Effector memory CD8-positive, alpha-beta T cell (primary cell): ENCODE measurements around the gene ATRNL1.
"Not testable (repeated sequence)": the region's sequence is repeated elsewhere in the genome, so short reads cannot be mapped to it uniquely, and the experiment has no call there.

ENCODE experiments used
- ATAC-seq: fragments of 150-1000 bp; cut with Tn5 transposase; replicated peaks from 2 replicates; pipeline ENCODE4 v1.10.0; 2021; ENCODE audit warnings: mild to moderate bottlenecking, moderate library complexity
- DNase-seq, 3 experiments: peaks; one replicate each; pipeline ENCODE4 v3.0.0; 2021
- H3K27ac Mint-ChIP-seq, 2 donors: one replicate each; pipeline ENCODE4 v1.8.0; 2022; ENCODE audit warnings: mild to moderate bottlenecking in 2 of 2, mixed read lengths in 2 of 2, moderate library complexity in 2 of 2
- H3K27me3 Mint-ChIP-seq, 2 donors: one replicate each; pipeline ENCODE4 v1.8.0; 2022; ENCODE audit warnings: mixed read lengths in 2 of 2
- H3K36me3 Mint-ChIP-seq: one replicate; pipeline ENCODE4 v1.8.0; 2022; ENCODE audit warnings: mild to moderate bottlenecking, moderate library complexity, mixed read lengths; ENCODE audit not compliant: insufficient read depth
- H3K4me1 Mint-ChIP-seq, 2 donors: one replicate each; pipeline ENCODE4 v1.8.0; 2022; ENCODE audit warnings: low read depth in 2 of 2, mixed read lengths in 2 of 2
- H3K4me3 Mint-ChIP-seq, 2 donors: one replicate each; pipeline ENCODE4 v1.8.0; 2022; ENCODE audit warnings: mild to moderate bottlenecking in 2 of 2, mixed read lengths in 2 of 2, moderate library complexity in 2 of 2
- H3K9me3 Mint-ChIP-seq, 2 donors: one replicate each; pipeline ENCODE4 v1.8.0; 2022; ENCODE audit warnings: mixed read lengths in 2 of 2

The ATRNL1 gene

DNA sequence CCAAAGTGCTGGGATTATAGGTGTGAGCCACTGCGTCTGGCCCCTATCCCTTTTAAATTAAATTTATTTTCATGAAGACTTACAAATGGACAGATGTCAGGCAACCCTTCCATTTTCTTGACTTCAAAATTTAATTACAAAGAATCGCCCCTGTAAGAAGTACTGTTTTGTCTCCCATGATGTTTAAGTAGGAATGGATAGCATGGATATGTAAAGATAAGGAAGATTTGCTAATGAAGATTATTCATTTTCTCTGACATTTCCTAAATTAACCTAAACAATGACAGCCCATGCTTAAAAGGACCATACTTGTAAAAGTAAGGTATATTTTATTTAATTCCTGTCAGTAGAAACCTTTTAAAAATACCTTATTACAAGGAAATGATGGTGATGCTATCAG is 627.0 kb downstream of the ATRNL1 start:
- no peaks in the 10 kb centered on the region for H3K4me1 Mint-ChIP-seq
- no peak for DNase-seq
- no peak overlapping the region for H3K4me3 Mint-ChIP-seq
- peaks cover 0 to 2% of the 10 kb centered on the region in 2 donors for H3K9me3 Mint-ChIP-seq
- H3K27me3 Mint-ChIP-seq, result no peaks in the 10 kb centered on the region
- no peak overlapping the region for H3K27ac Mint-ChIP-seq
- no peak for ATAC-seq
- H3K36me3 Mint-ChIP-seq, result no peaks in the 10 kb centered on the region

DNA sequence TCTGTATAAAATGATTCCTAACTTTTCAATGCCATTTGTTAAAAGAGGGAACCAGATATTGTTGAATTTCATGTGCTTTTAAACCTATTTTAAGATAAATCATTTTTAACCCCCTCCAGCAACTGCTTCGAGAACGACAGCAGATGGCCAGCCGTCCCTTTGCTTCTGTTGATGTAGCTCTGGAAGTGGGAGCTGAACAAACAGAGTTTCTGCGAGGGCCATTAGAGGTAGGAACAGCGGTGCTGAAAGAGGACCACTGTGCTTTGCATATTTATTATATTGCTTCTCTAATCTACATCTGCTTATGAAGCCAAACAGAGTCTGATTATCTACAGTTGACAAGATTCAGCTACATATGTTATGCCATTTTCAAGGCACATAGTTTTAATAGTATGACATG is 634.0 kb downstream of the ATRNL1 start:
- Mint-ChIP-seq H3K4me3 (no peak overlapping the region), H3K36me3 (no peaks in the 10 kb centered on the region), H3K27ac (no peak overlapping the region), H3K4me1 (no peaks in the 10 kb centered on the region), H3K9me3 (peaks cover 4 to 10% of the 10 kb centered on the region in 2 donors), H3K27me3 (no peaks in the 10 kb centered on the region)
- DNase-seq (no peak), ATAC-seq (no peak)

GRCh38 chr10:115744089-115744488 is 650.9 kb downstream of the ATRNL1 start:
- no peak overlapping the region for H3K27ac Mint-ChIP-seq
- no peaks in the 10 kb centered on the region for H3K36me3 Mint-ChIP-seq
- DNase-seq (no peak), ATAC-seq (no peak)
- no peaks in the 10 kb centered on the region for H3K9me3 Mint-ChIP-seq
- H3K4me3 Mint-ChIP-seq, result no peak overlapping the region
- no peaks in the 10 kb centered on the region for H3K27me3 Mint-ChIP-seq
- H3K4me1 Mint-ChIP-seq, result no peaks in the 10 kb centered on the region

DNA sequence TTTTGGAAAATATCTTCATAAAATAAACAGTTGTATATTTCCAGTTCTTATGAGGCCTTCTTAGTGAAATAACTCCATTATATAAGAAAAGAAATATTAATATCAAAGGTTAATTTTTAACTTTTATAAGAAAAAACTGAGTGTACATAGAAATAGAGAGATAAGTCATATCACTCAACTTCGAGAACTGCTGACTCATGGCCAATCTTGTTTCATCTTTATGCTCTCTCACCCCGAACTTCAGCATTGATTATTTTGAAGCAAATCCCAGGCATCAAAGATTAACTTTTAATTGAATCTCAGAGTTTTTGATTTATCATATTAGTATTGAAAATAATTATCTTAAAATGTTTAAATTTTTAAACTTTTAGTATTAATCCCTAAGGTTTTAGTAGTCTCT is 652.8 kb downstream of the ATRNL1 start:
- Mint-ChIP-seq H3K27me3 (no peaks in the 10 kb centered on the region), H3K4me1 (no peaks in the 10 kb centered on the region), H3K27ac (no peak overlapping the region), H3K4me3 (no peak overlapping the region), H3K36me3 (no peaks in the 10 kb centered on the region), H3K9me3 (no peaks in the 10 kb centered on the region)
- DNase-seq (no peak), ATAC-seq (no peak)

GRCh38 chr10:115747811-115748210 is 654.6 kb downstream of the ATRNL1 start:
- H3K27me3 Mint-ChIP-seq, result no peaks in the 10 kb centered on the region
- DNase-seq (no peak), ATAC-seq (no peak)
- no peaks in the 10 kb centered on the region for H3K9me3 Mint-ChIP-seq
- no peak overlapping the region for H3K27ac Mint-ChIP-seq
- H3K36me3 Mint-ChIP-seq, result no peaks in the 10 kb centered on the region
- no peaks in the 10 kb centered on the region for H3K4me1 Mint-ChIP-seq
- H3K4me3 Mint-ChIP-seq, result no peak overlapping the region

- H3K9me3 Mint-ChIP-seq, result peaks cover 9 to 15% of the 10 kb centered on the region in 2 donors
- H3K27me3 Mint-ChIP-seq, H3K27ac Mint-ChIP-seq, H3K4me1 Mint-ChIP-seq, ATAC-seq, H3K36me3 Mint-ChIP-seq, DNase-seq, H3K4me3 Mint-ChIP-seq: not testable (repeated sequence)
These were observed 665.3 kb downstream of the ATRNL1 start for GRCh38 chr10:115758488-115758887.

DNA sequence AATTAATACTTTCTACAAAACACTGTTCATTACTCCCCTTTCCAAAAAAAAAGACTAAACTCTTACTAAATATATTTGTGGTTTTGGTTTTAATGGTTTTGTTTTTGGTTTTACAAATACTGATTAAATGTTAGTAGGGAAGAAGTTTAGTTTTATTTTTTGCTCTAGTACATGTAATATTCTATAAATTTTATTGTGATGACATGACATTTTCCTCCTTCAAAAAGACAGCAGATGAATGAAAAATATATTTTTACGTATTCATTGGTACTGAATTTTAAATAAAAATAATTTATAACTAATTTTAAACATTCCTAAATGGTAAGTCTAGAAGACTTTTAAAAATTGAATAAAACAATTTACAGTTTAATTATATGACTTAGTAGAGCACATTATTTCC is 667.0 kb downstream of the ATRNL1 start:
- ATAC-seq (no peak), DNase-seq (no peak)
- no peaks in the 10 kb centered on the region for H3K27me3 Mint-ChIP-seq
- H3K36me3 Mint-ChIP-seq, result no peaks in the 10 kb centered on the region
- no peaks in the 10 kb centered on the region for H3K4me1 Mint-ChIP-seq
- H3K9me3 Mint-ChIP-seq, result peaks cover 8 to 15% of the 10 kb centered on the region in 2 donors
- no peak overlapping the region for H3K4me3 Mint-ChIP-seq
- no peak overlapping the region for H3K27ac Mint-ChIP-seq

DNA sequence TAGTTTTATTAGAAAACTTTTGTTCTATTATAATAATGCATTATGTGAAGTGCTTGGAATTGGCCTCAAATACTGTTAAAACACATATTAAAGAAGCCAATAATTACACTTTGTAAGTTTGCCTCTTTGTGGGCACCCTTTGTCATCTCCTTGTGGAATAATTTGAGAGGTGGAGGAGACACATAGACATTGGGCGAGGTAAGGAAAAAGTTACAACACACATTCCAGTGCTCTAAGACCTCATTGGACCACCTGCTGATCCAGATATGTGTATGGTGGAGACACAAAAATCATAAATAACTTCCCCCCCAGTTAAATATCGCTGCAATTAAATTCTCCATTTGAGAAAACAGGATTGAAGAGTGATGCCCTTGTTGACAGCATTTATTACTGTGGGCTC is 668.0 kb downstream of the ATRNL1 start:
- DNase-seq (no peak), ATAC-seq (no peak)
- Mint-ChIP-seq H3K36me3 (no peaks in the 10 kb centered on the region), H3K27me3 (no peaks in the 10 kb centered on the region), H3K4me3 (no peak overlapping the region), H3K27ac (no peak overlapping the region), H3K4me1 (no peaks in the 10 kb centered on the region), H3K9me3 (peaks cover 5 to 17% of the 10 kb centered on the region in 2 donors)

GRCh38 chr10:115762029-115762428 is 668.9 kb downstream of the ATRNL1 start:
- H3K9me3 Mint-ChIP-seq, result peaks cover 6 to 17% of the 10 kb centered on the region in 2 donors

DNA sequence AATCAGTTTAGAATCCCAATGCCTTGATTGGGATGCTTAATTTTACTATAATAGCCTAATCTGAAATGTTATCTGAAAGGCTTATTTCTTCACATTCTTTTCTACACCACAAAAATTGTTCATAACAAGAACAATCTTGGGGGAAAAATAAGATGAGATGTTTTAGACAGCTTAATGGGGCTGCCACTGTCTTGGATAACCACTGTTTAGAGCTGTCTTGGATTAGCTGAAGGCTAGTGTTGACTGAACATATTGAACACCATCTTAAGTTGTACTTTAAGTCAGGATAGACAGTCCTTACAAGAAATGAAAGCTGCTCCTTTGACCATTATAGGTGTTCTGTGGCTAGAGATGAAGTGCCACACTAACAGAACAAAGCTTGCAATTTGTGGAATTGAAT is 678.6 kb downstream of the ATRNL1 start:
- H3K4me1 Mint-ChIP-seq, result no peaks in the 10 kb centered on the region
- H3K36me3 Mint-ChIP-seq, result no peaks in the 10 kb centered on the region
- H3K27ac Mint-ChIP-seq, result no peak overlapping the region
- DNase-seq (no peak), ATAC-seq (no peak)
- peaks cover 10 to 13% of the 10 kb centered on the region in 2 donors for H3K9me3 Mint-ChIP-seq
- H3K4me3 Mint-ChIP-seq, result no peak overlapping the region
- no peaks in the 10 kb centered on the region for H3K27me3 Mint-ChIP-seq

More at GRCh38 chr10:115762029-115762428, 668.9 kb downstream of the ATRNL1 start:
- DNase-seq (no peak), ATAC-seq (no peak)
- Mint-ChIP-seq H3K4me1 (no peaks in the 10 kb centered on the region), H3K27me3 (no peaks in the 10 kb centered on the region), H3K36me3 (no peaks in the 10 kb centered on the region), H3K4me3 (no peak overlapping the region), H3K27ac (no peak overlapping the region)

GRCh38 chr10:115772606-115773005 is 679.4 kb downstream of the ATRNL1 start:
- Mint-ChIP-seq H3K9me3 (peaks cover 2 to 8% of the 10 kb centered on the region in 2 donors), H3K4me3 (no peak overlapping the region), H3K27ac (no peak overlapping the region), H3K27me3 (no peaks in the 10 kb centered on the region), H3K4me1 (no peaks in the 10 kb centered on the region), H3K36me3 (no peaks in the 10 kb centered on the region)
- ATAC-seq (no peak), DNase-seq (no peak)

GRCh38 chr10:115773832-115774231 is 680.7 kb downstream of the ATRNL1 start:
- H3K4me3 Mint-ChIP-seq, result no peak overlapping the region
- no peak for DNase-seq
- H3K27me3 Mint-ChIP-seq, result no peaks in the 10 kb centered on the region
- H3K9me3 Mint-ChIP-seq, result peaks cover 9 to 12% of the 10 kb centered on the region in 2 donors
- H3K36me3 Mint-ChIP-seq, result no peaks in the 10 kb centered on the region
- H3K27ac Mint-ChIP-seq, result no peak overlapping the region
- no peak for ATAC-seq
- H3K4me1 Mint-ChIP-seq, result no peaks in the 10 kb centered on the region

DNA sequence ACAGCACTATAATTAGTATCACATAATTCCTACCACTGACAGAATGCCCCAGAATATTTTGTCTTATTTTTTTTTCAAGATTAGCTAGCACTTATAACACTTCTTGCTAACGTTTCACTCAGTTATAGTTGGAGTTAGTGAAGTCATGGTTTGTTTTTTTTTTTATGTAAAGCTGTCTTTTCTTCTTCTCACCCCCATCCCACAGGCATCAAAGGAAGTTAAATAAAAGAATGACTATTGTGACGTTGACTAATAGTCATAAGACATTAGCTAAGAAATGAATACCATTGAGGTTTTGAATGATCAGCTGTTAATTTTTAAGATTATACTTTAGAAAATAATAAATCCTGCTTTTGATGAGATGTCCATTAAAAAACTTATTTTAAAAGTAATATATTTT is 681.6 kb downstream of the ATRNL1 start:
- DNase-seq (no peak), ATAC-seq (no peak)
- no peaks in the 10 kb centered on the region for H3K4me1 Mint-ChIP-seq

GRCh38 chr10:115777646-115778045 is 684.5 kb downstream of the ATRNL1 start:
- Mint-ChIP-seq H3K27ac (no peak overlapping the region), H3K4me3 (no peak overlapping the region), H3K9me3 (peaks cover 11 to 13% of the 10 kb centered on the region in 2 donors), H3K36me3 (no peaks in the 10 kb centered on the region), H3K27me3 (no peaks in the 10 kb centered on the region), H3K4me1 (no peaks in the 10 kb centered on the region)
- no peak for DNase-seq
- ATAC-seq, result no peak

More for the DNA sequence above, 681.6 kb downstream of the ATRNL1 start:
- no peaks in the 10 kb centered on the region for H3K27me3 Mint-ChIP-seq
- no peak overlapping the region for H3K4me3 Mint-ChIP-seq
- no peak overlapping the region for H3K27ac Mint-ChIP-seq
- peaks cover 11 to 12% of the 10 kb centered on the region in 2 donors for H3K9me3 Mint-ChIP-seq
- no peaks in the 10 kb centered on the region for H3K36me3 Mint-ChIP-seq

GRCh38 chr10:115790220-115790619 is 697.1 kb downstream of the ATRNL1 start:
- Mint-ChIP-seq H3K4me1 (no peaks in the 10 kb centered on the region), H3K27me3 (no peaks in the 10 kb centered on the region), H3K9me3 (peaks cover 6 to 15% of the 10 kb centered on the region in 2 donors), H3K27ac (no peak overlapping the region), H3K36me3 (no peaks in the 10 kb centered on the region), H3K4me3 (no peak overlapping the region)
- DNase-seq (no peak), ATAC-seq (no peak)
